HG03097 (cell line): ENCODE measurements around the gene SLC26A8.

Experiments
- ATAC-seq: cut with Tn5 transposase; IDR thresholded peaks from one replicate; pipeline ENCODE4 v1.9.1; 2021; ENCODE audit not compliant: unreplicated experiment, low FRiP score

The SLC26A8 gene

GRCh38 chr6:36023996-36024795, at the start of gene SLC26A8:
Gene SLC26A8 (minus strand): TSS chr6:36024641. CDS start chr6:36019707, 4,934 bp downstream.
- no peak for ATAC-seq

- no peak for ATAC-seq
These were observed 49.1 kb upstream of the SLC26A8 start for GRCh38 chr6:36073587-36073986.

GRCh38 chr6:36072681-36073080, 48.2 kb upstream of the SLC26A8 start:
- no peak for ATAC-seq

GRCh38 chr6:36071714-36072113, 47.3 kb upstream of the SLC26A8 start:
- no peak for ATAC-seq

- ATAC-seq: no peak
These were observed 46.8 kb upstream of the SLC26A8 start for GRCh38 chr6:36071281-36071680.

GRCh38 chr6:36070252-36070651, 45.8 kb upstream of the SLC26A8 start:
- ATAC-seq: no peak

- no peak for ATAC-seq
These were observed 45.1 kb upstream of the SLC26A8 start for GRCh38 chr6:36069573-36069972.

GRCh38 chr6:36068586-36068985, 44.1 kb upstream of the SLC26A8 start:
- ATAC-seq: no peak

GRCh38 chr6:36068012-36068392, 43.6 kb upstream of the SLC26A8 start:
- ATAC-seq: no peak

- no peak for ATAC-seq
These were observed 43.1 kb upstream of the SLC26A8 start for GRCh38 chr6:36067374-36068011.

GRCh38 chr6:36066817-36067216, 42.4 kb upstream of the SLC26A8 start:
- no peak for ATAC-seq

GRCh38 chr6:36065916-36066315, 41.5 kb upstream of the SLC26A8 start:
- ATAC-seq: no peak

- no peak for ATAC-seq
These were observed 40.4 kb upstream of the SLC26A8 start for GRCh38 chr6:36064770-36065396.

- no peak for ATAC-seq
These were observed 39.0 kb upstream of the SLC26A8 start for GRCh38 chr6:36063318-36064060.

- ATAC-seq: no peak
These were observed 37.8 kb upstream of the SLC26A8 start for GRCh38 chr6:36062247-36062646.

- ATAC-seq: no peak
These were observed 36.8 kb upstream of the SLC26A8 start for GRCh38 chr6:36061236-36061635.

- ATAC-seq: no peak
These were observed 31.7 kb upstream of the SLC26A8 start for GRCh38 chr6:36056178-36056577.

- no peak for ATAC-seq
These were observed 30.5 kb upstream of the SLC26A8 start for GRCh38 chr6:36054956-36055355.

- ATAC-seq: no peak
These were observed 30.0 kb upstream of the SLC26A8 start for GRCh38 chr6:36054415-36054814.

- ATAC-seq: no peak
These were observed 29.4 kb upstream of the SLC26A8 start for GRCh38 chr6:36053878-36054277.

GRCh38 chr6:36052097-36052496, 27.7 kb upstream of the SLC26A8 start:
- no peak for ATAC-seq
